ENCODE measurements around the gene RICTOR. TPM values are rescaled to one million over a fixed set of nuclear protein-coding genes. Genes with fewer than 3 reads are reported as not detected.
A peak's percentile ranks its signal among the peaks of the same experiment; 100 is the strongest.

The RICTOR gene
- total and polyA plus RNA-seq, 9 of the 15 experiments (the other 6 are each of a cell fraction or from before 2014, with no cell fraction given) = 13.9 to 46.6 (median 22.6) TPM

DNA sequence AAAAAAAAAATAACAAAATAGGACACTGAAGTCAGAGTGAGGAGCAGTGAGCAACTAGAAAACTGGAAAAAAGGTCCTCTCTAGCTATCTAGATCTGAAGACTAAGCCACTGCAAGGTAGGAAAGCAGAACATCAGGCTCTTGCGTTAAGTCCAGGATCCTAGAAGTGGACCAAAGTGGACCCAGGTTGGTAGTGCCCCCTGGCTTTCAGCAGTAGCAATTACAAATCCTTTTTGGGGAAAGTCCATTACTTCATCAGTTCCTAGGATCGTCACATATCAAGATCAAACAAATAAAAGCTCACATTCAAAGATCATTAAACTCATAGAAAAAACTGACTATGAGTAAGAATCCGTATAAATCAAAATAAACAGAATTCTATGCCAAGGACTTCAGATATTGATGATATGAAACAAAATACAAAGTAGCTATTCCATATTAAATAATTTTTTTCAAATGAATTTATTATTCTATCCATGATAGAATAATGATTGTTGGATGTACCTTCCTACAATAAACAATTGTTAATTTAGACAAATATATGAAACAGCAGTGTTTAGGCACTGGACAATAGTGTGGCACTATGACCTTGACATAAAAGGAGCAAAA is 6.5 kb upstream of the RICTOR start (continued):
- TF ChIP-seq RBM39 (optimal IDR thresholded peaks at IDR 0.05; ENCODE audit: low read depth, low read length) (no peak), RFX1 (IDR thresholded peaks at IDR 0.05) (no peak), HMG20A (CRISPR knock-in tag; conservative IDR thresholded peaks at IDR 0.05) (no peak), FOXK1 (CRISPR knock-in tag; IDR thresholded peaks at IDR 0.05; ENCODE audit: borderline replicate concordance) (no peak), SMAD3 (CRISPR knock-in tag; conservative IDR thresholded peaks at IDR 0.05) (no peak)
- TF ChIP-seq, protein P1, sequence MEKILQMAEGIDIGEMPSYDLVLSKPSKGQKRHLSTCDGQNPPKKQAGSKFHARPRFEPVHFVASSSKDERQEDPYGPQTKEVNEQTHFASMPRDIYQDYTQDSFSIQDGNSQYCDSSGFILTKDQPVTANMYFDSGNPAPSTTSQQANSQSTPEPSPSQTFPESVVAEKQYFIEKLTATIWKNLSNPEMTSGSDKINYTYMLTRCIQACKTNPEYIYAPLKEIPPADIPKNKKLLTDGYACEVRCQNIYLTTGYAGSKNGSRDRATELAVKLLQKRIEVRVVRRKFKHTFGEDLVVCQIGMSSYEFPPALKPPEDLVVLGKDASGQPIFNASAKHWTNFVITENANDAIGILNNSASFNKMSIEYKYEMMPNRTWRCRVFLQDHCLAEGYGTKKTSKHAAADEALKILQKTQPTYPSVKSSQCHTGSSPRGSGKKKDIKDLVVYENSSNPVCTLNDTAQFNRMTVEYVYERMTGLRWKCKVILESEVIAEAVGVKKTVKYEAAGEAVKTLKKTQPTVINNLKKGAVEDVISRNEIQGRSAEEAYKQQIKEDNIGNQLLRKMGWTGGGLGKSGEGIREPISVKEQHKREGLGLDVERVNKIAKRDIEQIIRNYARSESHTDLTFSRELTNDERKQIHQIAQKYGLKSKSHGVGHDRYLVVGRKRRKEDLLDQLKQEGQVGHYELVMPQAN (IDR thresholded peaks at IDR 0.05; ENCODE audit: borderline replicate concordance) = 0 out of 2 replicates have a peak, but pooled peaks have one; percentile 27

DNA sequence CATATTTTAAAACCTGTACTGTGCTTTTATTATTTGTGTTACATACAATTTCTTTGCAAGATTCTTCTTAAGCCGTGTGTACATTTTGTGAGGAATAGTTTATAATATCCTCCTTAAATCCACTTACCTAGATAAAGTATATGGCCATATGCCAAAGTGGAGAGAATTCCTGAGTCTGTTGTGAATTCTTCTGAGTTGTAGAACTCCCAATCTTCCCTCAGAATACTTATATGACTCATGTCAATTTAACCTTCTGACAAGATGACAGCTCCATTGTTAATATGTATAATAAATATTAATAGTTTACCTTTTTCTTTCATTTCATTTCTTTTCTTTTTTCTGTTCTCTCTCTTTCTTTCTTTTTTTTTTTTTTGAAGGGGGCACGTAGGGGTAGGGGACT is 6.0 kb upstream of the RICTOR start:
- Histone ChIP-seq H2AFZ (ENCODE audit: low read depth, low read length) (no peak overlapping the region), H4K20me1 (replicated peaks; ENCODE audit: control insufficient read depth, insufficient read depth, low read length) (no peaks in the 10 kb centered on the region), H3K79me2 (ENCODE audit: control insufficient read depth, insufficient read depth, low read length) (peaks cover 12% of the 10 kb centered on the region), H3K36me3 (ENCODE audit: control insufficient read depth, insufficient read depth, low read length) (no peaks in the 10 kb centered on the region), H3K4me2 (ENCODE audit: insufficient read depth, low read length) (no peak overlapping the region), H3K9ac (ENCODE audit: insufficient read depth in 1 of 2, low read depth in 2 of 2, low read length in 2 of 2) (no peak overlapping the region), H3K4me3 (no peak overlapping the region), H3K27ac (ENCODE audit: extremely low read depth, low read depth, low read length) (no peak overlapping the region), H3K9me1 (ENCODE audit: control insufficient read depth, insufficient read depth, low read length) (no peaks in the 10 kb centered on the region), H3K27me3 (ENCODE audit: control insufficient read depth in 2 of 2, insufficient read depth in 2 of 2, low read length in 2 of 2) (no peaks in the 10 kb centered on the region), H3K9me3 (replicated peaks; ENCODE audit: control insufficient read depth, insufficient read depth, low read depth, low read length) (no peaks in the 10 kb centered on the region), H3K4me1 (replicated peaks in 1 of 2; ENCODE audit: control insufficient read depth in 2 of 2, insufficient read depth in 2 of 2, low read length in 2 of 2) (peaks cover 0 to 4% of the 10 kb centered on the region in 2 experiments; a peak in 2 of 5 replicates)
- ChIA-PET POLR2A (interaction anchor here (0.9 to 1.2 kb wide), 4 partner anchors 17 to 61 kb away, joined by 3 to 5 read pairs (median 4); no protein-coding TSS in a partner anchor), CTCF (ENCODE audit: low intra/inter-chr PET ratio) (interaction anchor here (1.2 kb wide), 1 partner anchor 75 kb away, joined by 4 read pairs; no protein-coding TSS in a partner anchor)
- ATAC-seq (no peak), DNase-seq (ENCODE audit: extremely low read depth in 1 of 4, low spot score in 3 of 4) (no peak), FAIRE-seq (no peak)
- BruUV-seq (replicated peaks) = no TSS peak
- intact Hi-C loops (cut with micrococcal nuclease) = loop anchor here (1.0 to 10.0 kb wide), 6 partner anchors 75 to 635 kb away; partner anchors contain the start of gene FYB1
- in situ Hi-C loops (cut with MboI) = no loop called here
- WGBS (ENCODE audit: insufficient coverage, low coverage, missing lambda C conversion rate) = 10% methylated on average over 1 of the region's 2 CpGs
- TF ChIP-seq HNRNPK (IDR thresholded peaks at IDR 0.05; ENCODE audit: low read depth, low read length, poor library complexity, severe bottlenecking) (no peak), NFIC (IDR thresholded peaks at IDR 0.05) (0 out of 2 replicates have a peak, but pooled peaks have one; percentile 19)
